Aorta (tissue), 5 donors: ENCODE measurements around the gene FAT1. TPM values are rescaled to one million over a fixed set of nuclear protein-coding genes. Genes with fewer than 3 reads are reported as not detected.

ENCODE experiments used
- ATAC-seq: fragments of 200-7000 bp; cut with Tn5 transposase; one replicate; pipeline ENCODE4 v1.9.1; 2022; ENCODE audit warnings: moderate library complexity; ENCODE audit not compliant: low FRiP score
- DNase-seq, 2 donors: peaks; one replicate each; pipeline ENCODE4 v3.0.0-alpha.2; 2020
- H3K27ac ChIP-seq, 2 donors: one replicate each; pipeline ENCODE4 v1.5.1; 2013; ENCODE audit warnings: low read length in 2 of 2, mild to moderate bottlenecking in 2 of 2, moderate library complexity in 2 of 2, control low read depth in 1 of 2, inconsistent platforms in 1 of 2, low read depth in 1 of 2
- H3K27me3 ChIP-seq, 2 donors: one replicate each; pipeline ENCODE4 v1.6.1; 2013; ENCODE audit warnings: control low read depth in 1 of 2, low read length in 1 of 2, mild to moderate bottlenecking in 1 of 2, moderate library complexity in 1 of 2; ENCODE audit not compliant: insufficient read depth in 2 of 2, control insufficient read depth in 1 of 2
- H3K36me3 ChIP-seq, 2 donors: one replicate each; pipeline ENCODE4 v1.6.1; 2013; ENCODE audit warnings: control low read depth in 1 of 2, low read length in 1 of 2, mild to moderate bottlenecking in 1 of 2; ENCODE audit not compliant: insufficient read depth in 2 of 2, control insufficient read depth in 1 of 2
- H3K4me1 ChIP-seq, 2 donors: one replicate each; pipeline ENCODE4 v1.6.1; 2013; ENCODE audit warnings: low read length in 2 of 2, control low read depth in 1 of 2, mild to moderate bottlenecking in 1 of 2, moderate library complexity in 1 of 2; ENCODE audit not compliant: insufficient read depth in 2 of 2, control insufficient read depth in 1 of 2
- H3K4me3 ChIP-seq, 2 donors: one replicate each; pipeline ENCODE4 v1.5.1; 2013; ENCODE audit warnings: low read length in 2 of 2, control low read depth in 1 of 2, mild to moderate bottlenecking in 1 of 2
- H3K9me3 ChIP-seq: one replicate; pipeline ENCODE4 v1.6.1; 2013; ENCODE audit warnings: mild to moderate bottlenecking, low read length; ENCODE audit not compliant: control insufficient read depth
- WGBS, 2 donors: extraction: QIAGEN DNeasy Blood & Tissue Kit; methylation state at CpG; one replicate each; pipeline ENCODE4 v1.1.7; 2013; 5-methylcytosine and 5-hydroxymethylcytosine counted together
- intact Hi-C, 2 donors: fragments of 100-400 bp; cut with DNase I; formaldehyde crosslinking; loops; one replicate each; pipeline versions ENCODE4 v1.14.2 to v1.15.0; 2022
- polyA plus RNA-seq, 2 donors: library from polyadenylated mRNA; stranded (reverse); fragments of 200-250 nt; gene quantifications; one replicate each; pipeline ENCODE4 v1.2.3, GENCODE V29; 2013
- total RNA-seq, 2 donors: library from RNA; stranded (reverse); fragmentation: NEBNext Ultra II Directional; extraction: Animal tissue kit (Norgen Biotek cat#: 25700); gene quantifications; one replicate each; pipeline ENCODE4 v1.2.1, GENCODE V29; 2021
- donor health status: healthy with polysubstance abuse.
- donor health status: Bipolar disorder and iron deficiency.
- donor health status: DM: no; HTN: no; CAD: no.
- donor health status: DM: no; HTN: no; CAD: no.
- donor health status: DM: yes; HTN: yes; CAD: no.

The FAT1 gene
- total and polyA plus RNA-seq, 4 donors: 23.5 to 106 (median 68.2) TPM

GRCh38 chr4:186727977-186728519, 4.4 kb upstream of the FAT1 start:
- H3K36me3 ChIP-seq: no peaks in the 10 kb centered on the region
- H3K27me3 ChIP-seq: no peaks in the 10 kb centered on the region
- WGBS, 2 donors: 32 to 39% methylated on average over 6 of the region's 6 CpGs
- intact Hi-C loops: loop anchor here (5.0 to 10.0 kb wide), 7 partner anchors 117 to 1644 kb away; no protein-coding TSS in a partner anchor
- ATAC-seq (no peak), DNase-seq (no peak)
- H3K27ac ChIP-seq: no peak overlapping the region
- H3K4me3 ChIP-seq: no peak overlapping the region
- H3K9me3 ChIP-seq: no peaks in the 10 kb centered on the region
- H3K4me1 ChIP-seq: no peaks in the 10 kb centered on the region

DNA sequence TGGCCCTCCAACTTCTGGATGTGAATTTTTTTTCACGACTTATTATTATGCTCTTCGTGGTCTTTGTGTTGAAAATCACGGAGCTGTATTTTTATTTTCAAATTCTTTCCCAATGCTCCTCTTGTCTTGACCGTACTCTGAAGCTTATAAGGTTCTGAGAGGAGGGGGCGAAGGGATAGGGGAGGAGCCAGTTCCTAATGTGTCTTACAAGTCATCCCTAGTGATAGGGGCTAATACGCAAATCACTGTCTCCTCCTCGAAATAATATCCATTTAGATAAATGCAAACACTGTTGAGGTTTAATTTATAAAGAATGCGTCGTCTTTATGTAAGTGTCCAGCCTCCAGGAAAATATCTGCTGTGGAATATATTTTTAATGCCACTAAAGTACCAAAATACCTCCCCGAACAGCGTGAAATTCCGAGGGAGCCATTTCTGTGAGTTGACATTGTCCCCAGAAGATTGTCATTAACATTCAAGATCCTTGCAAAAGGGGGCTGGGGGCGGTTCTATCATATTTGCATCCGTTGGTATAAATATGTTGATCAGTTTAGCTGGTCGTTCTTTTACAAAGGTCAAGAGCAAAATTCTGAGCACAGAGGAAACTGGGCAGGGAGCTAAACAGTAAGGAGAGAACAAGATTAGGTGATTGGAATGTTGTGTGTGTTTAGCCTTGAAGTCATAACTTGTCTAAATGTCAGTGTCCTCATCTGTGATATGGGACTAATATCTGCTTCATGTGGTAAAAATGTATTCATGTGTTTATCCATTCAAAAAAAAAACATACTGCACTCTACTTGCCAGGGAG, 3.7 kb upstream of the FAT1 start:
- Histone ChIP-seq H3K4me3 (peak overlapping the region; percentile 38 to 90), H3K9me3 (no peaks in the 10 kb centered on the region), H3K27me3 (no peaks in the 10 kb centered on the region), H3K4me1 (no peaks in the 10 kb centered on the region), H3K27ac (peak overlapping the region in 1 of 2 donors; percentile 97), H3K36me3 (no peaks in the 10 kb centered on the region)
- ATAC-seq (no peak), DNase-seq (no peak)
- WGBS, 2 donors: 1 to 2% methylated on average over 15 of the region's 15 CpGs
- intact Hi-C loops: loop anchor here (5.0 to 10.0 kb wide), 7 partner anchors 117 to 1645 kb away; no protein-coding TSS in a partner anchor

DNA sequence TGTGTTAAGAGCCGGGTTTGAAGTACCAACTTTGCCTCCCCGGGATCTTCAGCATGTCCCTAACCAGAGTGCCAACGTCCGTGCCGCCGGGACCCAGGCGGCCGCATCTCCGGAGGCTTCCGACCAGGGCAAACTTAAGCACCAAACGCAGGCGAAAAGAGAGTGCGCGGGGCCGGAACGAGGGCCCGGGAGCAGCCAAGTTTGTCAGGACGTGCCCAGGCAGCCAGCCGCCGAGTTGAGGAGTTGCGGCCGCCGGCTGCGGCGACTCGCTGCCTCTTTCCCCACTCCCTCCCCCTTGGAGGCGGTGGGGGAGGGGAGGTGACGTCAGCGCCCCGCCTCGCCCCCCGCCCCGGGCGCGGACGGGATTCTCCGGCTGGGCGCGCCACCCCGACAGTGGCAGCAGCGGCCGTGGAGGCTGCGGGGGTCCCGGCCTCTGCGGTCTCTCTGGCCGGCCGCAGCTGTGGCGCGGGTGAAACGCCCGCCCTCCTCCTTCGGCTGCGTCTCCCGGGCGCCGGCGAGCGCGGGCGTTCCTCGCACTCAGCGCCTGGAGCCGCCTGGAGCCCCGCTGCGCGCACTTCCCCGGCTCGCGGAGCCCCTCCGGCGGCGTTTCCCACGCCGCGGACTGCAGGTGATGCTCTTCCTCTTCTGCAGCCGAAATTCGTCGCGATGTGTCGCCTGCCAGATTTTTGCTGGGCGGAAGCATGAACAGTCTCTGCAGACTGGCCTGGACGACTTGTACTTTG, 2.9 kb upstream of the FAT1 start:
- Histone ChIP-seq H3K9me3 (no peaks in the 10 kb centered on the region), H3K36me3 (no peaks in the 10 kb centered on the region), H3K27me3 (no peaks in the 10 kb centered on the region), H3K4me3 (peak overlapping the region; percentile 38 to 90), H3K4me1 (no peaks in the 10 kb centered on the region), H3K27ac (peak overlapping the region; percentile 54 to 97)
- WGBS, 2 donors: 0% methylated on average over 64 to 82 of the region's 82 CpGs
- intact Hi-C loops: loop anchor here (5.0 to 10.0 kb wide), 7 partner anchors 118 to 1646 kb away; no protein-coding TSS in a partner anchor
- ATAC-seq: peak; percentile 81
- peak; percentile 79 to 90 for DNase-seq

DNA sequence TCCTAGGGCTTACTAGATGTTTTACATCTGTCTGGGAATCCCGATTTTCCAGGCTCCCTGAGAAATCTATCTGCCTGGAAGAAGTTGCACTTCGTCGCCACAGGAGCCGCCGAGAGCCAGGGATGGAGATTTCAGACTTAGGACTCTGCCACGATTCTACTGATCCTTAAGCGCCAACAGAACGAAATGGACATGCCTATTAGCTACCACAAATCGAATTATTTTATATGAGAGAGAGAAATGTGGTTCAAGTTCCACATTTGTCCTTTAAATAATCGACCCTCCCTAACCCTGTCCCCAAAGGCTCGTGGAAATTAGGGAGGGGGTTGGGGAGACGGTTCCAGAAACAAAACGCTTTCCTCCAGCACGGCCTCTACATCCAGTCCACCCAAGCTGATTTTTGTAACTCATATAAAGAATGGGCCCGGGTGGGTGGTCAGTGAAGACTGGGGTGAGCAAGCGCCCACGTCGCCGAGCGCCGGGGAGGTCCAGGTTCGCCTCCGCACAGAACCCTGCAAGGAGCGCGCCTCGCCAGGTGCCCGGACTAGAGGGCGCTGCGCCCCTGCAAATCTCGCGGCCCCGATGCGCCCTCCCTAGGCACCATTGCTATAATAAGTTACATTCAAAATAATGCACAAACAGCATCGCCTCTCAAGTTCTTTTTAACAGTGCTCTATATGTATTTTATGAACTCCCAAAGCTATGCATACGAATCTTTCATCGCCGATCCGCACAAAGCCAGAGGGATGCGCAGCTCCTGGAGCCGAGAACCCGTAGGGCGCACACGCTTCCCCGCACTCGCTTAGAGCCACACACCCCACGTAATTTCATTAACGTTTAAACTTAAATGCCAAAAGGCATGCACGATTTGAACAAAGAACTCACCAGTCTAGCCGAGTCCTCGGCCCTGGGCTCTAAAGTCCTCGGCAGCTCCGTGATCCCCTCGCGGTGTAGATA, 2.1 kb upstream of the FAT1 start:
- no peaks in the 10 kb centered on the region for H3K9me3 ChIP-seq
- H3K36me3 ChIP-seq: no peaks in the 10 kb centered on the region
- peak overlapping the region; percentile 38 to 90 for H3K4me3 ChIP-seq
- ATAC-seq: peak; percentile 90
- H3K27ac ChIP-seq: peak overlapping the region; percentile 54 to 97
- intact Hi-C loops: loop anchor here (5.0 to 10.0 kb wide), 7 partner anchors 119 to 1647 kb away; no protein-coding TSS in a partner anchor
- H3K4me1 ChIP-seq: no peaks in the 10 kb centered on the region
- no peaks in the 10 kb centered on the region for H3K27me3 ChIP-seq
- DNase-seq: peak; percentile 78 to 93
- WGBS, 2 donors: 0% methylated on average over 54 of the region's 54 CpGs

DNA sequence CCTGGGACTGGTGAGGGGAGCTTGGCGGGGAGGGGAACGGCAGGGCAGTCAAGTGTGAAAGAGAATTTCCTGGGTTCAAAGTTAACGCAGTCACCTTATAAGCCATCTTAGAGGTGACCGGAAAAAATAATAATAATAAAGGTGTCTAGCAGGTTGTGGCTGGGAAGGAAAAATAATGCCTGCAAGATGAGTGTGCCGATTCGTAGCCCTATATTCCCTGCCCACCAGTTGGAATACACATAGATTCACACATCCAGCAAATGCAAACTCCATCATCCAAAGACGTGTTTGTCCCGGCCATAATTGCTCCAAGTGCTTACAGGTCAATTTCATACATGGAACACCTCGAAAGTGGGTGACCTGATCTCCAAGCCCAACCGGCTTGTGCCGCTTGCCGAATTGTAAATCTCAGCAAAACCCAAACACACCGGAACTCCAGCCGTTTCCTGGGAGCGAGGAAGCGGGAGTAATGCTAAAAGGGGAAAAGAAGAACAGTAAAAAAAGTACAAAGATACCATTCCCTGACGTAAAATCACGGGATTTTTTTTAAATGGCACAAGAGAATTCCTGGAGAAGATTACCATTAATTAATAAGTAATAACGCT, 1.3 kb upstream of the FAT1 start:
- WGBS, 2 donors: 1% methylated on average over 19 of the region's 19 CpGs
- Histone ChIP-seq H3K36me3 (no peaks in the 10 kb centered on the region), H3K27me3 (no peaks in the 10 kb centered on the region), H3K4me1 (no peaks in the 10 kb centered on the region), H3K9me3 (no peaks in the 10 kb centered on the region), H3K27ac (peak overlapping the region; percentile 39 to 47), H3K4me3 (peak overlapping the region; percentile 38 to 90)
- DNase-seq: no peak
- ATAC-seq: no peak
- intact Hi-C loops: loop anchor here (5.0 to 10.0 kb wide), 9 partner anchors 38 to 1647 kb away; no protein-coding TSS in a partner anchor

- Histone ChIP-seq H3K4me3 (peak overlapping the region; percentile 38 to 90), H3K27me3 (no peaks in the 10 kb centered on the region), H3K27ac (peak overlapping the region; percentile 87 to 99), H3K9me3 (no peaks in the 10 kb centered on the region), H3K36me3 (no peaks in the 10 kb centered on the region), H3K4me1 (no peaks in the 10 kb centered on the region)
- WGBS, 2 donors: 0 to 1% methylated on average over 60 to 62 of the region's 62 CpGs
- DNase-seq: peak; percentile 68 to 88
- peak; percentile 76 for ATAC-seq
- intact Hi-C loops: loop anchor here (5.0 to 10.0 kb wide), 7 partner anchors 37 to 1311 kb away; no protein-coding TSS in a partner anchor
These were observed 605 bp upstream of the FAT1 start for GRCh38 chr4:186724058-186724863.

GRCh38 chr4:186722796-186723291, 812 bp downstream of the FAT1 start:
- no peak for DNase-seq

More at GRCh38 chr4:186722796-186723291, 812 bp downstream of the FAT1 start:
- no peak overlapping the region for H3K27ac ChIP-seq
- H3K36me3 ChIP-seq: no peaks in the 10 kb centered on the region
- ATAC-seq: peak; percentile 3
- peak overlapping the region; percentile 38 to 90 for H3K4me3 ChIP-seq
- intact Hi-C loops: loop anchor here (5.0 to 10.0 kb wide), 7 partner anchors 36 to 1312 kb away; no protein-coding TSS in a partner anchor
- no peaks in the 10 kb centered on the region for H3K4me1 ChIP-seq
- no peaks in the 10 kb centered on the region for H3K27me3 ChIP-seq
- WGBS, 2 donors: 0 to 1% methylated on average over 14 to 16 of the region's 16 CpGs
- H3K9me3 ChIP-seq: no peaks in the 10 kb centered on the region
